Right cardiac atrium (tissue), 5 donors: Measurements from ENCODE around the gene NCBP3. TPM values are rescaled to one million over a fixed set of nuclear protein-coding genes. Genes with fewer than 3 reads are reported as not detected.
"Not testable (repeated sequence)": the region's sequence is repeated elsewhere in the genome, so short reads cannot be mapped to it uniquely, and the experiment has no call there.

Source experiments
- ATAC-seq, 2 donors: fragments of 200-7000 bp; cut with Tn5 transposase; one replicate each; pipeline versions ENCODE4 v1.8.0 to v1.9.1; 2020; ENCODE audit warnings: moderate library complexity in 2 of 2, mild to moderate bottlenecking in 1 of 2
- DNase-seq, 3 donors: peaks; one replicate each; pipeline ENCODE4 v3.0.0-alpha.2; 2020
- H3K27ac ChIP-seq: one replicate; pipeline ENCODE4 v1.5.1; 2013; ENCODE audit warnings: mild to moderate bottlenecking, low read length, control low read depth, moderate library complexity
- H3K27me3 ChIP-seq: one replicate; pipeline ENCODE4 v1.6.1; 2013; ENCODE audit not compliant: control insufficient read depth, insufficient read depth
- H3K4me1 ChIP-seq: one replicate; pipeline ENCODE4 v1.6.1; 2013; ENCODE audit warnings: low read length; ENCODE audit not compliant: control insufficient read depth, insufficient read depth
- H3K4me3 ChIP-seq: one replicate; pipeline ENCODE4 v1.5.1; 2013; ENCODE audit warnings: low read length, control low read depth
- H3K9me3 ChIP-seq: one replicate; pipeline ENCODE4 v1.6.1; 2013; ENCODE audit warnings: low read length; ENCODE audit not compliant: control insufficient read depth
- WGBS: extraction: QIAGEN DNeasy Blood & Tissue Kit; methylation state at CpG from one replicate; pipeline ENCODE4 v1.1.7; 2013; 5-methylcytosine and 5-hydroxymethylcytosine counted together
- intact Hi-C, 4 donors: fragments of 100-400 bp; cut with DNase I; formaldehyde crosslinking; loops; one replicate each; pipeline versions ENCODE4 v1.11.0 to v1.14.0; 2022 to 2023
- polyA plus RNA-seq: library from polyadenylated mRNA; stranded (reverse); fragments of 200-250 nt; gene quantifications from one replicate; pipeline ENCODE4 v1.2.3, GENCODE V29; 2013
- total RNA-seq, 4 donors: library from RNA; stranded (reverse); fragmentation: NEBNext Ultra II Directional; extraction: Animal tissue kit (Norgen Biotek cat#: 25700); gene quantifications; one replicate each; pipeline ENCODE4 v1.2.1, GENCODE V29; 2021
- donor health status: healthy with polysubstance abuse.
- donor health status: DM: no; HTN: yes; CAD: no.
- donor health status: DM: no; HTN: no; CAD: no.
- donor health status: DM: no; HTN: yes; CAD: no; lungs with severe emphysema.
- donor health status: DM: yes; HTN: yes; CAD: no.

Gene NCBP3
- total and polyA plus RNA-seq, 5 donors = 13.9 to 33.5 (median 25.3) TPM

DNA sequence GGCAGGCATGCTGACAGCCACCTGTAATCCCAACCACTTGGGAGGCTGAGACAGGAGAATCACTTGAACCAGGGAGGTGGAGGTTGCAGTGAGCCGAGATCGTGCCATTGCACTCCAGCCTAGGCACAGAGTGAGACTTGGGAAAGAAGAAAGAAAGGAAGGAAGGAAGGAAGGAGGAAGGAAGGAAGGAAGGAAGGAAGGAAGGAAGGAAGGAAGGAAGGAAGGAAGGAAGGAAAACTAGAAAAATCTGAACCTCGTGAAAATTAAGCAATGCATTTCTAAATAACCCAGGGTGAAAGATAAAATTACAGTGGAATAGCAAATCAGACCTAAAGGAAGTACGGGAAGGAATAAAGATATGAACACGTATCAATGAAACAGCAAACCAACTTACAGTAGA, 60.7 kb downstream of the NCBP3 start:
- WGBS = 77% methylated on average over 5 of the region's 5 CpGs
- intact Hi-C loops, ATAC-seq, DNase-seq, H3K9me3 ChIP-seq, H3K4me3 ChIP-seq, H3K27ac ChIP-seq, H3K27me3 ChIP-seq, H3K4me1 ChIP-seq: not testable (repeated sequence)

GRCh38 chr17:3782751-3783150, 63.3 kb downstream of the NCBP3 start:
- ATAC-seq (no peak), DNase-seq (no peak)
- intact Hi-C loops = no loop called here
- Histone ChIP-seq H3K27me3 (no peaks in the 10 kb centered on the region), H3K27ac (no peak overlapping the region), H3K4me1 (no peaks in the 10 kb centered on the region), H3K4me3 (no peak overlapping the region), H3K9me3 (no peaks in the 10 kb centered on the region)
- 86% methylated on average over 8 of the region's 8 CpGs for WGBS

DNA sequence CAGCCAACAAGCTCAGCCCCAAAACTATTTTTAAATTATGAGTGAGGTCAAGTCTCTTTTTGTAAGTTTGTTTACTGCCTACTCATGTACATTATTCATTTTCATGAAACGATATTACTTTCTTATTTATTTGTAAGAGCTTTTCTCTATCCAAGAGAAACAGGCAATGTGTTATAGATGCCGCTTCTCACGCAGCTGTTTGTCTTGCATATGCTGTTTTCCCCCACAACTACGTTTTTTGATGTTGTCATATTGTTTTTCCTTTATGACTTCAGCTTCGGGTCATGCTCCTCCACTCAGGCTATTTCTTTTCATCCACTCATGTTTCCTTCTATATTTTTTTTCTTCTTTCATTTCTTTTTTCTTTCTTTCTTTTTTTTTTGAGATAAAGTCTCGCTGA, 65.1 kb downstream of the NCBP3 start:
- intact Hi-C loops = no loop called here
- H3K27me3 ChIP-seq = no peaks in the 10 kb centered on the region
- no peak for DNase-seq
- ATAC-seq = no peak
- no peak overlapping the region for H3K4me3 ChIP-seq
- H3K4me1 ChIP-seq = no peaks in the 10 kb centered on the region
- no peak overlapping the region for H3K27ac ChIP-seq
- WGBS = 81% methylated on average over 6 of the region's 6 CpGs
- H3K9me3 ChIP-seq = no peaks in the 10 kb centered on the region

DNA sequence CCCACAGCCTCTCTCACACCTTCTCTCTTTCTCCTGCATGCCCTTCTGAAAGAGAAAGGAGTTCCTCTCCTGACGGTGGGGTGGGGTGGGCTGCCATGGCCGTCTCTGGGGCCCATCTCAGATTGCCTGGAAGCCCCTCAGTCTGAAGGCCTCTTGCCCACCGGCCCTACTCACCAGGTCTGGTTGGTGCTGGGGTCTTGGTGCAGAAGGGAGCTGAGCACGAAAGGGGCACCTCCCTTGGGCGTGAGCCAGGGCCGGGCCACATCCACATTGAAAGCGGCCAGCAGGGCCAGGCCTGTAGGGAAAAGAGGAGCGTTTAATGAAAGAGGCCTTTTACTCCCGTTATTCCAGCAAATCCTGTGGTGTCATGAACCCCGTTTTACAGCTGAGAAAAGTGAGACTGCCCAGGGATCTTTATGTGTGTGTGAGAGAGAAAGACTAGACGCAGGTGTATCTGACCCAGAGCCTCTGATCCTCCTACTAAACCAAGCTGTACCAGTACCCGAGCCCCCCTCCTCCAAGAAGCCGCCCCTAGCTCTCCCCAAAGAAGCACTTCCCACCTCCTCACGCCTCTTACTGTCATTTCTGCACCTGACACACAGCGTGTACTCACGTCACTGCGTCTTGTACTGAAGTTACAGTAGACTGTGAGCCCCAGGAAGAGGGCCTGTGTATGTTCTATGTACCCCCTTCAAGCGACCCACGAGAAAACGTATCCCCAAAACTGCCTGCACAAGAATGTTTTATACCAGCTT, 68.5 kb downstream of the NCBP3 start:
- ATAC-seq = no peak
- WGBS = 86% methylated on average over 20 of the region's 20 CpGs

DNA sequence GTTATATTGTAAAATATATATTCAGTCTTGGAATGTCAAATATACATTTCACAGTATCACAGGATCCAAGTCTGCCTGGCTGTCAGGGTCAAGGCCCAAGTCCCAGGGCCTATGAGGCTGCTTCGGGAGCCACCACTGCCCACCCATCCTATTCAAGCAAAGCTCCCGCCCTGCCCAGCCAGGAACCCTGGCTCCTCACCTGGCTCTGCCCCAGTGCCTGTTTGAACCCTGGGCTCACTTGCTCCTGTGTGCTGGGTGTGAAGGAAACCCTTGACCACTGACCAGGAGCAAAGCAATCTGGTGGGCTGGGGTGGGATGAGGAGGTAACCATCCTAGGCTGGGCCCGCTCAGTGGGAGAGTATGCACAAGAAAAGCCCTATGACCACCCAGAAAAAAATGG, 72.1 kb downstream of the NCBP3 start:
- no peaks in the 10 kb centered on the region for H3K4me1 ChIP-seq
- no peaks in the 10 kb centered on the region for H3K9me3 ChIP-seq
- H3K27ac ChIP-seq = no peak overlapping the region
- WGBS = 92% methylated on average over 3 of the region's 3 CpGs
- DNase-seq = no peak
- intact Hi-C loops = no loop called here
- no peaks in the 10 kb centered on the region for H3K27me3 ChIP-seq
- ATAC-seq = no peak
- H3K4me3 ChIP-seq = no peak overlapping the region

More for the DNA sequence above, 68.5 kb downstream of the NCBP3 start:
- DNase-seq = no peak
- intact Hi-C loops = no loop called here
- Histone ChIP-seq H3K27me3 (no peaks in the 10 kb centered on the region), H3K27ac (no peak overlapping the region), H3K4me1 (no peaks in the 10 kb centered on the region), H3K4me3 (no peak overlapping the region), H3K9me3 (no peaks in the 10 kb centered on the region)

GRCh38 chr17:3773511-3773910, 72.5 kb downstream of the NCBP3 start:
- no peaks in the 10 kb centered on the region for H3K27me3 ChIP-seq
- DNase-seq (no peak), ATAC-seq (no peak)
- WGBS = 81% methylated on average over 5 of the region's 5 CpGs
- no peak overlapping the region for H3K27ac ChIP-seq
- no peaks in the 10 kb centered on the region for H3K9me3 ChIP-seq
- H3K4me3 ChIP-seq = no peak overlapping the region
- intact Hi-C loops = no loop called here
- no peaks in the 10 kb centered on the region for H3K4me1 ChIP-seq

GRCh38 chr17:3772764-3773163, 73.3 kb downstream of the NCBP3 start:
- no peak for DNase-seq
- H3K27ac ChIP-seq = no peak overlapping the region
- no peak for ATAC-seq
- no peaks in the 10 kb centered on the region for H3K9me3 ChIP-seq
- 78% methylated on average over 12 of the region's 12 CpGs for WGBS
- no peak overlapping the region for H3K4me3 ChIP-seq
- intact Hi-C loops = no loop called here
- no peaks in the 10 kb centered on the region for H3K27me3 ChIP-seq
- H3K4me1 ChIP-seq = no peaks in the 10 kb centered on the region

DNA sequence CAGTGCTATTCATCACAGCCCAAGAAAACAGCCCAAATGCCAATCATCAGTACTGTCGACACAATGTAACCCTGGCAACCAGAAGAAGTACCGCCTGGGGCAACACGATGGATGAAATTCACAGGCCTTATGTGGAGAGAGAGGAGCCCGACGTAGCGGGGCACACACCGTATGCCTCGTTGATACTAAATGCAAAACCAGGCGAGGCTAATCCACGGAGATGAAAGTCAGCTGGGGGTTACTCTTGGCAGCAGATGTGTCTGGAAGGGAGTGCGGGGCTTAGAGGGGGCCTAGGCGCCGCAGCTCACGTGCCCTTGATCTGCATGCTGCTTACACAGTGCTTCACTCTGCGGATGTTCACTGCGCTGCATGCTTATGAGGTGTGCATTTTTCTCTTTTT, 74.9 kb downstream of the NCBP3 start:
- Histone ChIP-seq H3K27ac (no peak overlapping the region), H3K4me1 (no peaks in the 10 kb centered on the region), H3K27me3 (no peaks in the 10 kb centered on the region), H3K9me3 (no peaks in the 10 kb centered on the region), H3K4me3 (no peak overlapping the region)
- DNase-seq (no peak), ATAC-seq (no peak)
- intact Hi-C loops = no loop called here
- 79% methylated on average over 16 of the region's 16 CpGs for WGBS

DNA sequence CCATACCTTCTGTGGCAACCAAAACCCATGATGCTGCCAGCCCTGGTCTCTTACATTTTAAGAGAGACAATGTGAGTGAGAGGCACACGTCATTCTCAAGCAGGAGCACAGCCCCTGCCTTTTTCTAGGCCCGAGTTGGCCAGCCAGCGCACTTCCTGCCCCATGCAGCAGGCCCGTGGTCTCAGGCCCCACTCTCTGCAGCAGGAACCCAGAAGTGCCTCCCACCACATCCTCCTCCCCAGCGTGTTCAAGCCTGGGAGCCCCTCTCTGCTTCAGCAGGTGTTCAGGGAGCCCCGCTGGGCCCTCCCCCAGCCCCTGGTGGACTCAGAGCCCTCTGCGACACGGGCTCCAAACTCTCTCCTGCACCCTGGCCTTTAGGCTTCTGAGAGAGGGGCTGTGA, 75.6 kb downstream of the NCBP3 start:
- 60% methylated on average over 8 of the region's 8 CpGs for WGBS
- Histone ChIP-seq H3K27ac (no peak overlapping the region), H3K9me3 (no peaks in the 10 kb centered on the region), H3K27me3 (no peaks in the 10 kb centered on the region), H3K4me3 (no peak overlapping the region), H3K4me1 (no peaks in the 10 kb centered on the region)
- DNase-seq (no peak), ATAC-seq (no peak)
- intact Hi-C loops = no loop called here

GRCh38 chr17:3768769-3769168, 77.3 kb downstream of the NCBP3 start:
- peak in 1 of 2 donors; percentile 32 for ATAC-seq
- Histone ChIP-seq H3K4me1 (no peaks in the 10 kb centered on the region), H3K27me3 (no peaks in the 10 kb centered on the region), H3K27ac (no peak overlapping the region), H3K9me3 (no peaks in the 10 kb centered on the region), H3K4me3 (no peak overlapping the region)
- DNase-seq = no peak
- 48% methylated on average over 8 of the region's 8 CpGs for WGBS
- intact Hi-C loops = no loop called here

DNA sequence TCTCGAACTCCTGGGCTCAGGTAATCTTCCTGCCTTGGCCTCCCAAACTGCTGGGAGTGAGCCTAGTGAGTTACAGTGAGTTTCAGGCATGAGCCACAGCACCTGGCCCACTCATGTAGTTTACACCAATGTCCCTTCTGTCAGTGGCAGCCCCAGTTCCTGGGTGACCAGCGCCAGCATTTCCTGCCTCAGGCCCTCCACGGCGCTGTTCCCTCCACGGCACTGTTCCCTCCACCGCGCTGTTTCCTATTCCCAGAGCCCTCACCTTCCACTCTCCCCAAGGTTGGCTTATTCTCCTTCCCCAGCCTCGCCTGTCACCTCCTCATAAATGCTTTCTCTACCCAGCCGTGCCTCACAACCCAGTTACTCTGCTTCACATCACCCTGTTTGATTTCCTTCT, 77.7 kb downstream of the NCBP3 start:
- no peaks in the 10 kb centered on the region for H3K9me3 ChIP-seq
- intact Hi-C loops = no loop called here
- DNase-seq = no peak

DNA sequence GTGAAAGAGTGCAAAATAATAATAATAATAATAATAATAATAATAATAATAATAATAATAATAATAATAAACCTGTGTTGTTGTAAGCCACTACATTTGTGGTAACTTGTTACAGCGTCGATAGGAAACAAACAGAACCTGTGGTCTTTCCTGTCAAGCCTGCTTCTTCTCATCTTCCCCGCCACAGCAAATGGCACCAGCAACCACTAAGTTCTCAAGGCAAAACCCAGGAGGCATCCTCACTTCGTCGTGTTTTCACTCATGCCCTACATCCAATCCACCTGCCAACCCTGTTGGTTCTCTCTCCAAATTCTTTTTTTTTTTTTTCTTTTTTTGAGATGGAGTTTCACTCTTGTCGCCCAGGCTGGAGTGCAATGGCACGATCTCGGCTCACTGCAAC, 79.3 kb downstream of the NCBP3 start:
- H3K9me3 ChIP-seq = no peaks in the 10 kb centered on the region
- DNase-seq = no peak
- ATAC-seq = no peak
- H3K4me3 ChIP-seq = no peak overlapping the region
- intact Hi-C loops = no loop called here
- H3K27ac ChIP-seq = no peak overlapping the region
- 90% methylated on average over 8 of the region's 8 CpGs for WGBS
- no peaks in the 10 kb centered on the region for H3K4me1 ChIP-seq
- H3K27me3 ChIP-seq = no peaks in the 10 kb centered on the region

More for the DNA sequence above, 77.7 kb downstream of the NCBP3 start:
- H3K27me3 ChIP-seq = no peaks in the 10 kb centered on the region
- 73% methylated on average over 9 of the region's 9 CpGs for WGBS
- H3K27ac ChIP-seq = no peak overlapping the region
- ATAC-seq = no peak
- H3K4me1 ChIP-seq = no peaks in the 10 kb centered on the region
- no peak overlapping the region for H3K4me3 ChIP-seq
